Measurements from ENCODE around the gene EPB41L4A. TPM values are rescaled to one million over a fixed set of nuclear protein-coding genes. Genes with fewer than 3 reads are reported as not detected.
A peak's percentile ranks its signal among the peaks of the same experiment; 100 is the strongest.

EPB41L4A gene
- total RNA-seq, 8 experiments from 2014 or later: 0.70 to 17.5 (median 11.1) TPM

DNA sequence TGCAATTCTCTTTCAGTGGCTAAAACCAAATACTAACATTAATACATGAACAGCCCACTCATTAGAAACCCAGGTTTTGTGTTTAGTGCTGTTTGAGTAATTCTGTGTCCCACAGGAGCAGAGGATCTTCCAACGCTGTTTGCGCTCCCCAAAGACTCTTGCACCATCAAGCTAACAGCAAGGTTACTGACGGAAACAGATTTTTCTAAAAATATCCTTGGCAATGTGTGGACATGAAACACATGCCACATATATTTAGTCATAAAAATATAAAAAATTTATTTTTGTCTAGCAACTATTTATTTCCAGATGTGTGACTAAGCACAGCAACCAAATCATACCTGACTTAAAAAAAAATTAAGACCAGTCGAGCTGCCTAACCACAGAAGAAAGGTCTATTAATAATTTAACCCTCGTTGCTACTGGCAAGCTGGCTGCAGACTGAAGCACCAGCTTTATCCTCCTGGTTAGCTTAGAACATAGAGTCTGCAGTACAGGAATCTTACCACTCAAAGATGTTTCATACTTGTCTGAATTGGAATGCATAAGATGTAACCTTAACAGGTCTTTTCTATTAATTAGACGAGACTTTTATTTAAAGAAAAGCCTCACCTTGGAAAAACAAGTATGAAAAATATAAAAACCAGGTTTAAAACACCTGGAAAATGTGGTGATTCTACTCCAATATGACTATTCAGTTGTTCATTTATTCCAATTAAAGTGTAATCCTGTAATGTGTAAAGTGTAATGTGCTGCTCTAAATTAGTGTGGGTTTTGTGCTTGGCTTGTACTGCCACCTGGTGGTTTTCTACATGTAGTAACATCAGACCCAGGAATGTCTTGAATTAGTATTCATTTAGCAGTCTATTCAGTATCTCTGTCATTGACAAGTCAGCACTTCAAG is 272.5 kb downstream of the EPB41L4A start:
- in situ Hi-C loops (cut with MboI; ENCODE audit: low pct_unique_long_range_greater_than_20kb in 2 of 9, low sequenced_read_pairs in 9 of 9, unreplicated experiment in 9 of 9): loop anchor here (10.0 to 25.0 kb wide), 7 partner anchors 284 to 984 kb away; partner anchors contain the start of gene STARD4 (in 1 of the 9)

DNA sequence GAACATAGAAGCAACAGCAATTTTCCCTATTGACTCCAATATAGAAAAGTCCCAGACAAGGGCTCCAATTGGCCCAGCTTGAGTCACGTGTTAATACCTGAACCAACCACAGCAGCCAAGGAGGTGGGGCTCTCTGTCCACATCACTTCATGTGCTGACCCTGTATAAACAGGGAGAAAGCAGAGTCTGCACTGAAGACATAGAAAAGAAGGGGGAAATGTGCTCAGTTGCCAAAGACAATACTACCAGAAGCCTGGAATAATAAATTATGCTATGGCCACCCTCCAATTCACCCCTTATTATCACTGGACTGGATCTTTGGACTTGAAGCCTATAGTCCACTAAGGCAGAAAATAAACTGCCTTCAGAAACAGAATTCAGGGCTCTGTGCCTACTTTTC is 275.4 kb downstream of the EPB41L4A start:
- 33 to 100% (median 86%) methylated on average over 1 of the region's 1 CpG; no CpG with 5 or more reads in 7 of the 10 experiments for WGBS, 10 experiments
- peaks cover 0 to 8% of the 10 kb centered on the region in 2 donors for H3K4me1 ChIP-seq (replicated peaks in 1 of 2)
- no peak overlapping the region for H3K27ac ChIP-seq
- no peak overlapping the region for H3K4me3 ChIP-seq
- in situ Hi-C loops (cut with MboI; ENCODE audit: low pct_unique_long_range_greater_than_20kb in 2 of 9, low sequenced_read_pairs in 9 of 9, unreplicated experiment in 9 of 9): loop anchor here (10.0 to 25.0 kb wide), 7 partner anchors 281 to 981 kb away; partner anchors contain the start of gene STARD4 (in 1 of the 9)
- no peak for ATAC-seq (replicated peaks in 6 of 8)

More for the DNA sequence above, 272.5 kb downstream of the EPB41L4A start:
- peaks cover 0 to 6% of the 10 kb centered on the region in 2 donors for H3K4me1 ChIP-seq (replicated peaks in 1 of 2)
- WGBS, 10 experiments: 4 to 100% (median 87%) methylated on average over 2 to 6 of the region's 6 CpGs
- no peak overlapping the region for H3K4me3 ChIP-seq
- peak; percentile 73 to 99 (median 94) for ATAC-seq (replicated peaks in 6 of 8)
- no peak overlapping the region for H3K27ac ChIP-seq

DNA sequence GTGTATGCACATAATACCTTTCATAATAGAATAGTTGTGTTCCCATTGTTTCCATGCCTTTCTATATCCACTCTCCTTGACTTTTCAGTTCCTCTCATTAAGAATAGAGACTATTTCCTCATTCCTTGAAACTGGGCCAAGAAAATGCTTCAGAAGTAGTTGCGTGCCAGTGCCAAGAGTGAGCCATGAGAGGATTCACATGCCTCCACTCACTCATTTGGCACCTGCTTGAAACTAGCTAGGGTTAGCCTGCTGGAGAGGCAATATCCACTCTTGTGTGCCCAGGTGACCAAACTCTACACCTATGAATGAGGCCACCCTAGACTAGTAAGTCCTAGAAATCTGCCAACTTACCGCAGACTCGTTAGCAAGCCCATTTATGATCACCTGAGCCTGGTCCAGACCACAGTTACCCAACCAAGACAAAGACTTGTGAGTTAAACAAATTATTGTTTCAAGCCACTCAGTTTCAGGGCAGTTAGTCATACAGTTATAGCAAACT is 276.3 kb downstream of the EPB41L4A start:
- Histone ChIP-seq H3K4me1 (replicated peaks in 1 of 2) (peaks cover 0 to 8% of the 10 kb centered on the region in 2 donors), H3K27ac (no peak overlapping the region), H3K4me3 (no peak overlapping the region)
- 17 to 100% (median 76%) methylated on average over 1 to 3 of the region's 3 CpGs; no CpG with 5 or more reads in 2 of the 10 experiments for WGBS, 10 experiments
- in situ Hi-C loops (cut with MboI; ENCODE audit: low pct_unique_long_range_greater_than_20kb in 2 of 9, low sequenced_read_pairs in 9 of 9, unreplicated experiment in 9 of 9): loop anchor here (10.0 to 25.0 kb wide), 7 partner anchors 281 to 981 kb away; partner anchors contain the start of gene STARD4 (in 1 of the 9)
- no peak for ATAC-seq (replicated peaks in 6 of 8)

DNA sequence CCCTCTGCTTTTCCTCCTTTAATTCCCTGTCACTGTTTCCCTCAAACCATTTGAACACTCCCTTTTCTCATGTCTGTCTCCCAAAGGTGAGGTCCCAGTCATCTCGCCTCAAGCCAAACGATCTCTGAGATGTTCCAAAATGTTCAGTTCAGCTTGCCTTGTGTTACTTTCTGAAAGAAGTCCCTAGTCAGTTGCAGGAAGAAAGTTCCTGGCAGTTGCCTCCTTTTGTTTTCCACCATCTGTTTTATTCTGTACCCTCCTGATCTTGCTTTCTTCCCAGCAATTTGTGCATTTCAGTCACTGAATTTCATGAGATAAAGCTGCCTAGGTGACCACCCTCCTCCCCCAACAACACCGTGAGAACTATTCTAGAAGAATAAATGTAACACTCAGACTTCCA is 277.5 kb downstream of the EPB41L4A start:
- Histone ChIP-seq H3K27ac (no peak overlapping the region), H3K4me1 (replicated peaks in 1 of 2) (peaks cover 0 to 8% of the 10 kb centered on the region in 2 donors), H3K4me3 (no peak overlapping the region)
- ATAC-seq (replicated peaks in 6 of 8): no peak
- in situ Hi-C loops (cut with MboI; ENCODE audit: low pct_unique_long_range_greater_than_20kb in 2 of 9, low sequenced_read_pairs in 9 of 9, unreplicated experiment in 9 of 9): loop anchor here (10.0 to 25.0 kb wide), 7 partner anchors 279 to 979 kb away; partner anchors contain the start of gene STARD4 (in 1 of the 9)
- WGBS, 10 experiments: 62 to 92% (median 82%) methylated on average over 2 to 3 of the region's 3 CpGs; no CpG with 5 or more reads in 3 of the 10 experiments

DNA sequence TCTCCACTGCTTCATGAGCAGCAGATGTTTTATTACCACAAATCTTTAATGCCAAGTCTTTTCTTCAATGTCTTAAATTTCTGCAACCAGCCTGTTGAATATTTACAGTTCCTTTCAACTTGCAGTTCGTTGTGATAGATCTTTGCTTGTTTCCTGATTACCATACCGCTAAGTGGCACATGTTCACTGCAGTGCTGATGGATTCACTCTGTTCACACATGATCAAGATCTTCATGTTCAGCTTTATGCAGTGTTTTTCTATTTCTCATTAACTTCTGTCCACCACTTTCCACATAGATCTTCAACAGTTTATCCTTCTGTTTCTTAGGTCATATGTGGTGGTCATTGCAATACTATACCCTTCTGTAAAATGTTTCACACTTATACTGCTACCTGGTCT is 280.6 kb downstream of the EPB41L4A start:
- WGBS, 10 experiments: 0 to 100% (median 38%) methylated on average over 1 to 2 of the region's 2 CpGs; no CpG with 5 or more reads in 2 of the 10 experiments
- in situ Hi-C loops (cut with MboI; ENCODE audit: low pct_unique_long_range_greater_than_20kb in 2 of 9, low sequenced_read_pairs in 9 of 9, unreplicated experiment in 9 of 9): loop anchor here in 8 of 9 experiments (25.0 kb wide), 5 partner anchors 276 to 976 kb away; partner anchors contain the start of gene STARD4 (in 1 of the 8)

DNA sequence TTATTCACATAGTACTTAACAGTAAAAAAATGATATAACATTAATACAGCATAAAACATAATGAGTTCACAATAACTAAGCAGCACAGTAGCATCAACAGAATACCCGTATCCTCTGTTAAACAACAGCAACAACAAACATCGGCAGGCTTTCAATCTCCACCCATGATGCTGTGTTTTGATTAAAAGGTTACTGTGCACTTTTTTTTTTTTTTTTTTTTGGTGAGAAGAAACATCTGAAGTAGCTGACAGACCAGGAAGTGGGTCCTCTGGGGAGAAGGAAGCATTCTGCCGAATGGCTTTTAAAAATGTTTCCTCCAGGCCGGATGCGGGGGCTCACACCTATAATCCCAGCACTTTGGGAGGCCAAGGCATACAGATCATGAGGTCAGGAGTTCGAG is 282.3 kb downstream of the EPB41L4A start:
- peaks cover 0 to 3% of the 10 kb centered on the region in 2 donors for H3K4me1 ChIP-seq (replicated peaks in 1 of 2)
- no peak overlapping the region for H3K4me3 ChIP-seq
- WGBS, 10 experiments: 67 to 100% (median 90%) methylated on average over 1 to 6 of the region's 6 CpGs; no CpG with 5 or more reads in 2 of the 10 experiments
- in situ Hi-C loops (cut with MboI; ENCODE audit: low pct_unique_long_range_greater_than_20kb in 2 of 9, low sequenced_read_pairs in 9 of 9, unreplicated experiment in 9 of 9): loop anchor here in 8 of 9 experiments (25.0 kb wide), 5 partner anchors 274 to 974 kb away; partner anchors contain the start of gene STARD4 (in 1 of the 8)
- no peak overlapping the region for H3K27ac ChIP-seq
- ATAC-seq (replicated peaks in 6 of 8): no peak

More for the DNA sequence above, 280.6 kb downstream of the EPB41L4A start:
- Histone ChIP-seq H3K4me3 (no peak overlapping the region), H3K4me1 (replicated peaks in 1 of 2) (peaks cover 0 to 8% of the 10 kb centered on the region in 2 donors), H3K27ac (no peak overlapping the region)
- ATAC-seq (replicated peaks in 6 of 8): no peak

DNA sequence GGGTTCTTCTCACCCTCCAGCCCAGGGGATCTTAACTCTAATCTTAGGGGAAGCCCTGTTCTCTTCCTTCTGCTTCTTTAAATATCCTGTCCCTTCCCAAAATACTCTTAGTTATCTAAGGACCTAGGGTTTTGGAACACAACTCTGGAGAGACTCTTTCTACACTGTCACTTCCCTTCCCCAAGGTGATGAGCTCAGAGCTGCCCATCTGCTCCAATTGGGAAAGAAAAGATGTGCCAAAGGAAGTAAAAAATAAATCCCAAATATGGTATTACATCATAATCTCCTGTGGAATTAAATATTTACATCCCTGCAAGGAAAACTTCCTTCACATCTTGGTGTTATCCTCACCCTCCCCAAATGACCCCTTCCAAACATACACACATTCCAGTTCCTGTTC is 291.2 kb downstream of the EPB41L4A start:
- Histone ChIP-seq H3K27ac (no peak overlapping the region), H3K4me1 (replicated peaks in 1 of 2) (peaks cover 3 to 12% of the 10 kb centered on the region in 2 donors), H3K4me3 (no peak overlapping the region)
- no peak for ATAC-seq (replicated peaks in 6 of 8)
- in situ Hi-C loops (cut with MboI; ENCODE audit: low pct_unique_long_range_greater_than_20kb in 2 of 9, low sequenced_read_pairs in 9 of 9, unreplicated experiment in 9 of 9): loop anchor here in 8 of 9 experiments (25.0 kb wide), 5 partner anchors 266 to 966 kb away; partner anchors contain the start of gene STARD4 (in 1 of the 8)

DNA sequence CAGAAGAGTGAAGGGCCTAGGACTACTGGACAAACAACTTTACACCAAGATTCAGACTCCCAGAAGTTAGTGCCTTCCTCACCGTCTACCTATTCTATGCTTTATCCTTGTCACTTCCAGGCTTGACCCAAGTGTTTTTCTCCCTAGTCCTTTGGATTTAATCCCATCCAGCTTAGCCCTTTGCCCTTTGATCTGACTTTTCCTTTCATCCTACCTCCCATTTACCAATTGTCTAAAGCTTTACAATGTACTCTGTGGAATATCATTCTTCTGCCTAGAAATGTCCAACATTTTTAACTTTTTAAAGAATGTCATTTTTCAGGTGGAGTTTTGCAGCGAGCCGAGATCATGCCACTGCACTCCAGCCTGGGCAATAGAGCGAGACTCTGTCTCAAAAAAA is 292.1 kb downstream of the EPB41L4A start:
- no peak overlapping the region for H3K4me3 ChIP-seq
- in situ Hi-C loops (cut with MboI; ENCODE audit: low pct_unique_long_range_greater_than_20kb in 2 of 9, low sequenced_read_pairs in 9 of 9, unreplicated experiment in 9 of 9): loop anchor here in 8 of 9 experiments (25.0 kb wide), 5 partner anchors 265 to 965 kb away; partner anchors contain the start of gene STARD4 (in 1 of the 8)
- ATAC-seq (replicated peaks in 6 of 8): no peak
- H3K4me1 ChIP-seq (replicated peaks in 1 of 2): peaks cover 3 to 12% of the 10 kb centered on the region in 2 donors
- 79 to 100% (median 91%) methylated on average over 1 to 4 of the region's 4 CpGs; no CpG with 5 or more reads in 1 of the 10 experiments for whole genome bisulfite sequencing, 10 experiments
- H3K27ac ChIP-seq: no peak overlapping the region

DNA sequence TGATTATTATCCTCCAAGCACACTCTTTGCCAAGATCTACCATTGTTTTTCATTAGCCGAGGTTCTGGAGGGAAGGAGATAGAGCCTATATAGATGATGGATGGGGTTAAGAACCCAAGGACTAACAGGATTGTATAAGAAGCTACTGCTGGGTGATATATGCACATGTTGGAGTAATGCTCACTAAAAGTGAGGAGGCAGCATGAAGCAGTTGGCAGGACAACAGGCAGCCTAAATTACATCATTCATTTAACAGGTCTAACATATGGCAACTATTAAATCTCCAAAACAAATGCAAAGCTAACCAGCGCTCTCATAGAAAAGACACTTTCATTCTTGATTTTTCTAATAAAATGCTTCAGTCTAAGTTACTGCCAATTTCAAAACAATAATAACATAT is 293.2 kb downstream of the EPB41L4A start:
- in situ Hi-C loops (cut with MboI; ENCODE audit: low pct_unique_long_range_greater_than_20kb in 2 of 9, low sequenced_read_pairs in 9 of 9, unreplicated experiment in 9 of 9): loop anchor here in 8 of 9 experiments (25.0 kb wide), 5 partner anchors 264 to 964 kb away; partner anchors contain the start of gene STARD4 (in 1 of the 8)
- ATAC-seq (replicated peaks in 6 of 8): peak in 7 of 8 experiments; percentile 53 to 83 (median 62)
- WGBS, 10 experiments: 0 to 83% (median 75%) methylated on average over 1 to 2 of the region's 2 CpGs; no CpG with 5 or more reads in 3 of the 10 experiments
- no peak overlapping the region for H3K27ac ChIP-seq
- no peak overlapping the region for H3K4me3 ChIP-seq
- H3K4me1 ChIP-seq (replicated peaks in 1 of 2): peaks cover 3 to 12% of the 10 kb centered on the region in 2 donors

DNA sequence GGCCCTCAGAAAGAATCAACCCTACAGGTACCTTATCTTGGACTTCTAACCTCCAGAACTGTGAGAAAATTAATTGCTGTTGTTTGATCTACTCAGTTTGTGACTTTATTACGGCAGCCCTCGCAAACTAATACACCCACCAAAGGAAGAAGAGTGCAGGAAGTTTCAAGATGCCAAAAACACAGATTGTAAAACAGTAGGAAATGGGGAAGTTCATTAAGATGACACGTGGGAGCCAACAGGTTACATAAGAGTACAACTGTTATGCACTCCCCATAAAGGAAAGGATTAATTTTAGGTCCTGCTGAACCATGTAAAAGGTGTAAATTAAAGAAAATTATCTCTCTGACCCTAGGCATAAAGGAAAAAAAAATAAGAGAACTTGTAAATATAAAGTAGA is 294.3 kb downstream of the EPB41L4A start:
- peaks cover 3 to 12% of the 10 kb centered on the region in 2 donors for H3K4me1 ChIP-seq (replicated peaks in 1 of 2)
- H3K4me3 ChIP-seq: no peak overlapping the region
- in situ Hi-C loops (cut with MboI; ENCODE audit: low pct_unique_long_range_greater_than_20kb in 2 of 9, low sequenced_read_pairs in 9 of 9, unreplicated experiment in 9 of 9): loop anchor here in 8 of 9 experiments (25.0 kb wide), 5 partner anchors 262 to 962 kb away; partner anchors contain the start of gene STARD4 (in 1 of the 8)
- ATAC-seq (replicated peaks in 6 of 8): no peak
- WGBS, 10 experiments: 55 to 100% (median 75%) methylated on average over 1 to 3 of the region's 3 CpGs; no CpG with 5 or more reads in 2 of the 10 experiments
- no peak overlapping the region for H3K27ac ChIP-seq

DNA sequence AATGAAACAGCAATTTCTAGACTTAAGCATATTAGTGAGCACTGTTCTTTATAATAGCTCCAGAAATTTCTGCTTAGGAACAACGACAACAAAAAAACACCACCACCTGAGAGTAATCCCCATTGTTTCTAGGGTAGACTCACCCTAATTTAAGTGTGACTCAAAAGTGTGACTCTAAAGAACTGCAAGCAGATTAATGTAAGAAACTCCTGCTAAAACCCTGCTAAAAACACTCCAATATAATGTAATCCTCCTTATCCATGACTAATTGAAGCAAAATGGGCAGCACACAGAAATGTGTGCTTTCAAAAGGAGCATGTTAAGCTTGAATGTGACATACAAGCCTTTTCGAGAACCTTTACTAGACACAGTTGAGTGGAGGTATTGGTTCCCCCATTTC is 296.0 kb downstream of the EPB41L4A start:
- 60 to 100% (median 92%) methylated on average over 1 to 2 of the region's 2 CpGs; no CpG with 5 or more reads in 1 of the 10 experiments for WGBS, 10 experiments
- peaks cover 3 to 12% of the 10 kb centered on the region in 2 donors for H3K4me1 ChIP-seq (replicated peaks in 1 of 2)
- no peak overlapping the region for H3K27ac ChIP-seq
- H3K4me3 ChIP-seq: no peak overlapping the region
- in situ Hi-C loops (cut with MboI; ENCODE audit: low pct_unique_long_range_greater_than_20kb in 2 of 9, low sequenced_read_pairs in 9 of 9, unreplicated experiment in 9 of 9): no loop called here
- no peak for ATAC-seq (replicated peaks in 6 of 8)

DNA sequence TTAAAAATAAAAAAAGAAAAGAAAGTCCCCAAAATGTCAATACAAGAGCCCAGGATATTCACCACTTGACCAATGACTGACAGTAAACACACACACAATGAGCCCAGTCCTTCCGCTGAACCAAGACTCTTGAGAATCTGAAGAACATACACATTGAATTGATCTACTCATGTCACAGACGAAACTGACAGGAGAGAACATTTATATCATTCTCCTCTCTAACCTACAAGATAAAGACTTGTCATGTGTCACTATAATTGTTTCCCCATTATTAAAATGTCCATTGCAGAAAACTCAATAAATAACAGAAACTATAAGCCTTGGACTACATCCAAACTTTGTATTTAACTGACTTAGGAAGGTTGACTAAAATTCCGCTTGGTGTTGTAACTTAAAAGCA is 296.7 kb downstream of the EPB41L4A start:
- Histone ChIP-seq H3K27ac (no peak overlapping the region), H3K4me3 (no peak overlapping the region), H3K4me1 (replicated peaks in 1 of 2) (peaks cover 3 to 12% of the 10 kb centered on the region in 2 donors)
- in situ Hi-C loops (cut with MboI; ENCODE audit: low pct_unique_long_range_greater_than_20kb in 2 of 9, low sequenced_read_pairs in 9 of 9, unreplicated experiment in 9 of 9): no loop called here
- 65 to 100% (median 96%) methylated on average over 1 to 3 of the region's 3 CpGs; no CpG with 5 or more reads in 1 of the 10 experiments for WGBS, 10 experiments
- ATAC-seq (replicated peaks in 6 of 8): no peak

Data from motor neuron (in vitro differentiated cells).